Neuron (in vitro differentiated cells): ENCODE measurements around the gene SMOC2.

Source experiments
- H2AFZ ChIP-seq: one replicate; pipeline ENCODE4 v1.6.1; 2013; ENCODE audit warnings: low read depth, mild to moderate bottlenecking, inconsistent platforms, low read length, moderate library complexity
- H3K27me3 ChIP-seq: one replicate; pipeline ENCODE4 v1.6.1; 2013; ENCODE audit warnings: low read length; ENCODE audit not compliant: insufficient read depth
- H3K36me3 ChIP-seq: one replicate; pipeline ENCODE4 v1.6.1; 2013; ENCODE audit warnings: low read length; ENCODE audit not compliant: insufficient read depth
- H3K4me1 ChIP-seq: one replicate; pipeline ENCODE4 v1.6.1; 2013; ENCODE audit warnings: low read length; ENCODE audit not compliant: insufficient read depth
- H3K4me3 ChIP-seq: 2 replicates; pipeline ENCODE4 v1.5.1; 2013; ENCODE audit warnings: mild to moderate bottlenecking, low read length, moderate library complexity
- H3K9me3 ChIP-seq: one replicate; pipeline ENCODE4 v1.6.1; 2013; ENCODE audit warnings: low read length

SMOC2 gene

DNA sequence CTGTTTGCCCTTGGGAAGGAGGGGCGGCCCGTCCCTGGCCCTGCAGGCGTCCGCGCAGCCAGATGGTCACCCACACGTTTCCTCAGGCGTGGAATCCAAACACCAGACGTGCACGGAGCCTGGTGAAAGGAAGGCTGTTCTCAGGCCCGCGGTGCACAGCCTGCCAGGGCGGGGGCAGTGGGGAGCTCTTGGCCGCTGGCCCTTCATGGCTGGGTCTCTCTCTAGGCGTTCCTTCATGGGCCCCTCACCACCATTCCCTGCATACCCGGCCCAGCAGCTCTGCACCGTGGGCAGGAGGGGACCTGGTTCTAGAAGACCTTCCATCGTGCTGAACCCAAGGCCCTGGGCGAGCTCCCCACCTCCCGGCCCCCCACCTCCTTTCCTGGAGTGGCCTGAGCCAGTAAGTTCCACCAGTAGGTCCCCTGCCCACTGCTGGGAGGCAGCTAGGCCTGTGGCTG, 30.4 kb upstream of the SMOC2 start:
- H3K36me3 ChIP-seq, result no peaks in the 10 kb centered on the region
- H3K27me3 ChIP-seq, result no peaks in the 10 kb centered on the region
- H3K4me1 ChIP-seq, result no peaks in the 10 kb centered on the region
- H2AFZ ChIP-seq, result no peak overlapping the region
- no peak overlapping the region for H3K4me3 ChIP-seq
- no peaks in the 10 kb centered on the region for H3K9me3 ChIP-seq

DNA sequence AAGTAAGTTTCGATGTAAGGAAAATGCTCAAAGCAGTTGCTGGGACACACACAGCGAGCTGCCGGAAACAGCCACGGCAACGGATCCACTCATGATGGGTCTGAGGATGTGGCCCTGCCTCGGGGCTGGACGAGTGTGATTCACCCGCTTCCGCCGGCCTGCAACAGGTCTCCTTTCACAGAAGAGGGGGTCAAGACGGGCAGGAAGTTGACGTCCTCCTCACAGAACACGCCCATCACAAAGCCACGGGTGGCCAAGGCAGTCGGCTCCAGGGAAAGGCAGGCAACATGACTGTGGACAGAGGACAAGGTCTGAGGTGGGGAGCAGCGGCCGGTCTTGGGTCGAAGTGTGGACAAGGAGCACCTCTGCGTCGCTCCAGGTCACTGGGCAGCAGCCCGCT, 29.9 kb upstream of the SMOC2 start:
- H2AFZ ChIP-seq, result no peak overlapping the region
- no peaks in the 10 kb centered on the region for H3K9me3 ChIP-seq
- no peaks in the 10 kb centered on the region for H3K27me3 ChIP-seq
- no peaks in the 10 kb centered on the region for H3K36me3 ChIP-seq
- H3K4me3 ChIP-seq, result no peak overlapping the region
- no peaks in the 10 kb centered on the region for H3K4me1 ChIP-seq

DNA sequence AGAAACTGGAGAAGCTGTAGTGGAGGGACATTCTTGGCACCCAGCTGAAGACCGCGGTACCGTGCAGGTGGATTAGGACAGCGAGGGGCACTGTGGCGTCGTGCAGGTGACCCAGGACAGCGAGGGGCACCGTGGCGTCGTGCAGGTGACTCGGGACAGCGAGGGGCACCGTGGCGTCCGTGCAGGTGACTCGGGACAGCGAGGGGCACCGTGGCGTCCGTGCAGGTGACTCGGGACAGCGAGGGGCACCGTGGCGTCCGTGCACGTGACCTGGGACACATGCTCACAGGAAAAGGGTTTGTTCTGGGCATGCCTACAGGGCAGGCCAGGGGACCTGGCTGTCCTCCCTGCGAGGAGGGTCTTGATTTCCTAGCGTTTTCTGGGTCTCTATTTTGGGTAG, 29.2 kb upstream of the SMOC2 start:
- H2AFZ ChIP-seq, result no peak overlapping the region
- no peaks in the 10 kb centered on the region for H3K36me3 ChIP-seq
- no peaks in the 10 kb centered on the region for H3K4me1 ChIP-seq
- H3K4me3 ChIP-seq, result no peak overlapping the region
- H3K9me3 ChIP-seq, result no peaks in the 10 kb centered on the region
- no peaks in the 10 kb centered on the region for H3K27me3 ChIP-seq

DNA sequence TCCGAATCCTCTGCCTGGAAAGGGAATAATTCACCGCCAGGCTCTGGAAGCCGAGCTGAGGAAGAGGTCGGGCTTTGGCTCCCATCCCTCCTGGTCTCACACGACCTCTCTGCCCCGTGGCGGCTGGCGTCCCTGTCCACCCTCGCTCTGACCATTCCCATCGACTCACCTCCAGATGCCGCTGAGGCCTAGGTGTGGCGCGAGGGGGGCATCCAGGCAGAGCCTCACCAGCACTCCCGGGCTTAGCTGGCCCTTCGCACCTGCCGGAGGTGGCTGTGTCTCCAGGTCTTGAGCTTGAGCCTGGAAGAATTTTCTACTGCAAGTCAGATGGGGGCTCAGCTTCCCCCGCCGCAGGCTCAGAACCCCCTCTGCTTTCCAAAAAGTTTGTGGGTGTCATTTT, 28.5 kb upstream of the SMOC2 start:
- H3K36me3 ChIP-seq, result no peaks in the 10 kb centered on the region
- no peak overlapping the region for H2AFZ ChIP-seq
- no peaks in the 10 kb centered on the region for H3K4me1 ChIP-seq
- no peaks in the 10 kb centered on the region for H3K9me3 ChIP-seq
- peaks cover 1% of the 10 kb centered on the region for H3K27me3 ChIP-seq
- no peak overlapping the region for H3K4me3 ChIP-seq

DNA sequence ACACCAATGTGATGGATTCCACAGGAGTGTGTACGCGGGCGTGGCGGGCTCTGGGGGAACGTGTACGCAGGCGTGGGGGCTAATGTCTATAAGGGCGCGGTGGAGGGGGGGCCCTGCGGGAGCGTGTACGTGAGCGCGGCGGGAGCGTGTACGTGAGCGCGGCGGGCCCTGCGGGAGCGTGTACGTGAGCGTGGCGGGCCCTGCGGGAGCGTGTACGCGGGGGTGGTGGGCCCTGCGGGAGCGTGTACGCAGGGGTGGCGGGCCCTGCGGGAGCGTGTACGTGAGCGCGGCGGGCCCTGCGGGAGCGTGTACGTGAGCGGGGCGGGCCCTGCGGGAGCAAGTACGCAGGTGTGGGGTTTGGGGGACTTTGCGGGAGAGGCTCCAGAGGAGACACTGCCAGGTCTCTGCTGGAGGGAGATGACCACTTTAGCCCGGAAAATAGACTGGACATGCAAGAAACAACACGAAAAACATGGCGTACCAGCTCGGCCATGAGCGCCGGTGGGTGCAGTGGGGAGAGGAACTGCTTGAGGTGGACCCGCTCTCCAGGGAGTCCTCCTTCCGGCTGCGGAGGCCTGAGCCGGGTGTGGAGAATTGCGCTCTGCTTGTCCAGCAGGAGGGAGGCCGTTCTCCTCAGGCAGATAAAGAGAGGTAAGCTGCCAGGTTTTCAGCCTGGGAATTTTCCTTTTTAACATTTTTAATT, 27.8 kb upstream of the SMOC2 start:
- Histone ChIP-seq H3K4me3 (no peak overlapping the region), H3K27me3 (peaks cover 6% of the 10 kb centered on the region), H3K9me3 (no peaks in the 10 kb centered on the region), H3K4me1 (peaks cover 5% of the 10 kb centered on the region), H3K36me3 (no peaks in the 10 kb centered on the region), H2AFZ (no peak overlapping the region)

DNA sequence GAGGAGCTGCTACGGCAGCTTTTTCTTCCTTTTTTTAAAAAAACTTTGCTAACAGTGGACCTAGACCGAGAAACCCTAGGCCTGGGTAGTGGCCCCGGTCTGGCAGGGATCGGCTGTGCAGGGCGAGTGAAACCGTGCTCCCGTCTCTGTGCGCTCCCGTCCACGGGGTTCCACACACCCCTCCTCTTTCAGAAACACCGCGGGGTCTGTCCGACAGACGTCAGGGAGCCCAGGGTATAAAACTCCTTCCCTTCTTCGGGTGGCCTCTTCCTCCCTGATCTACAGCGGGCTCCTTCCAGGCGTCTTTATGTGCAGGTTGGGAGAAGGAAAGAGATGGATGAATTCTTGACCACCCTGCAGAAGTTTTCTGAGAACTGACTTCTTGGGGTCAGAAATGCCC, 27.1 kb upstream of the SMOC2 start:
- Histone ChIP-seq H2AFZ (no peak overlapping the region), H3K9me3 (no peaks in the 10 kb centered on the region), H3K4me3 (no peak overlapping the region), H3K36me3 (no peaks in the 10 kb centered on the region), H3K4me1 (peaks cover 10% of the 10 kb centered on the region), H3K27me3 (peaks cover 6% of the 10 kb centered on the region)

DNA sequence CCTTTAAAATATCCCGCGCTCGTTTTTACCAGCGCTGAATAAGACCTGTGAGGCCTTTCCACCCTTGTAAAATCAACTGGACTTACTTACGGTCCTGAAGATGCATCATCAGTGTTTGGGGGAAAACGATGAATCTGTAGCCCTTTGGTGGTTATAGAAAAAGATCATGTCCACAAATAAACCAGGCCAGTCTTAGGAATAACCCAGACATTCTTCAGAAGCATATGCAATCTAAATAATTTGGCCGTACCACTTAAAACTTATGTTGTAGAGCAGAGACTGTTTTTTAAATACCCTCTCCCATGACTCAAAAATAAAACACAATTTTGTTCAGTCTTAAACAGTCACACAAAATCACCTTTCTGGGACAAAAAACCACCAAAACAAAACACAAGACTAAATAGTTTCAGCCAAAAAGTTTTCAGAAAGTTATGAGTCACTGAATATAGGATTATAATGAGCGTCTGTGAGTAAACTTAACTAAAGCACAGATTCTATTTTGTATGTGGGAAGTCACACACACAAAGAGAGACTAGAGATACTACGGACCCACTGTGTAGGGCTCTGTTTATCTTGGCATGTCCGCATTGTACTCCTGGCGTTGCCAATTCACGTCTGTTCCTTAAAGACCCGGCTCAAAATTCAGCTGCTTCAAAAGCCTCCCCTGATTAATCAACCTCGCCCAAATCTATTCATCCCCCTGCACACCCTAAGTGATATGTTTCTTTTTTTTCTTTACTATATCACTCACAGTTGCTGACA, 26.5 kb upstream of the SMOC2 start:
- no peaks in the 10 kb centered on the region for H3K36me3 ChIP-seq
- no peaks in the 10 kb centered on the region for H3K9me3 ChIP-seq
- H2AFZ ChIP-seq, result no peak overlapping the region
- peaks cover 15% of the 10 kb centered on the region for H3K4me1 ChIP-seq
- peaks cover 6% of the 10 kb centered on the region for H3K27me3 ChIP-seq
- H3K4me3 ChIP-seq, result no peak overlapping the region

DNA sequence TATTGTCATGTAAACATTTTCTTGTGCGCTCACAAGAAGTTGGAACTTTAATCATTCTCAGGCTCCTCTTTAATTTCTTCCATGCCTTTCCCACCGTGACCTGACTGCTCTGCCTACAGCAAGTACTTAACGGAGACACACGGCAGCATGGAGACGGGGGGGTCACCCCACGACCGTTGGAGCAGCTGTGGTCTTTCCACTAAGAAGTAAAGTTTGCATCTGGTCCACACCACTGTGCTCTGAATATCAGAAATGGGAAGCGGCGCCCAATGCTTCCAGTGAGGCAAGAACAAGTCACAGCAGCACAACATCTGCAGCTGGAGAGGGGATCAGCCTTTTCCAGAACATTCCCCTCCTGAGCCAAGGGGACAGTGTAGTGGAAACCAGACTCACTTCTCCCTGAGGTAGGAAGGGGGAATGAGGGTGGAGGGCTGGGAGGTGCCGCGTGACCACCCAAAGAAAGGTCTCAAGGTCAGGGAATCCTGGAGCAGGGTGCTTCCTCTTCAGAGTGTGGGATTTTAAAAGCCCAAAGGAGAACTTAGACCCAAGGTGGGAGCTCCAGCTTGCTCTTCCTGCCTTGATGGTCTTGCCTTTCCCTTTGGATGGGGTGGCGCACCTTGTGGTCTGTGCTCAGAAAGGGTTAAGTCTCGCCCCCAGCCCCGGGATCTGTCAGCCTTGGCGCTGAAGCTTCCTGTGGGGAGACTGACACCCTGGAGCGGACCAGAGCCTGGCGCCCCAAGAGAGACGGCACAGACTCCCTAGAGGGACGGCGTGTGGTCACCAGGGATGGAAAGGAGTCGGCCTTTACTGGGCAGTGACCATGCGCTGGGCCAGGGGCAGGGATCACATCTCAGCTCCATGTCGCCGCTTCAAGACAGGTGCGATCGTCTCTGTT, 25.6 kb upstream of the SMOC2 start:
- peaks cover 6% of the 10 kb centered on the region for H3K27me3 ChIP-seq
- H3K36me3 ChIP-seq, result no peaks in the 10 kb centered on the region
- no peak overlapping the region for H2AFZ ChIP-seq
- H3K4me1 ChIP-seq, result peaks cover 17% of the 10 kb centered on the region
- H3K9me3 ChIP-seq, result no peaks in the 10 kb centered on the region
- H3K4me3 ChIP-seq, result no peak overlapping the region

DNA sequence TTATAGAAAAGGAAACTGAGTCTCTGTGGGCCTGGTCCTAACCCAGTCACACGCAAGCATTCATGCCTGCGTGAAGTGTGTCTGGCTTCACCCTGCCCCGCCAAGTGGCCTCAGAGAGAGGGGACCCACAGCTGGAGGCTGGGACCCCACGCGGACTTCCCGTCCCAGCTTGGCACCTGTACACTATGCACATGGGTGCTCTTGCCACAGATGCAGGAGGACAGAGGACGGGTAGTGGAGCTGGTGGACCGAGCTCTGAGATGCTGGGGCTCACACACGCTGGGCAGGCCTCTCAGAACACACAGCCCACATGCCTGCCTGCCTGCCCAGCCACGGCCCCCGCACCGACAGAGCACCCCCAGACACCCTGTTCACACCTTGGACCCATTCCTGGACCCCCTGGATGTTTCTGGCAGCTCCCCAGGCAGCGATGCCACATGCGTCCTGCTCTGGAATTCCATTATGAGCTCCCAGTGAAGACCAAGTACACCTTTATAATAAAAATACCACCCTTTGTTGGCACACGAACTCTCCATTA, 24.9 kb upstream of the SMOC2 start:
- Histone ChIP-seq H3K36me3 (no peaks in the 10 kb centered on the region), H3K4me3 (no peak overlapping the region), H3K9me3 (no peaks in the 10 kb centered on the region), H3K27me3 (peaks cover 6% of the 10 kb centered on the region), H2AFZ (no peak overlapping the region), H3K4me1 (peaks cover 17% of the 10 kb centered on the region)

DNA sequence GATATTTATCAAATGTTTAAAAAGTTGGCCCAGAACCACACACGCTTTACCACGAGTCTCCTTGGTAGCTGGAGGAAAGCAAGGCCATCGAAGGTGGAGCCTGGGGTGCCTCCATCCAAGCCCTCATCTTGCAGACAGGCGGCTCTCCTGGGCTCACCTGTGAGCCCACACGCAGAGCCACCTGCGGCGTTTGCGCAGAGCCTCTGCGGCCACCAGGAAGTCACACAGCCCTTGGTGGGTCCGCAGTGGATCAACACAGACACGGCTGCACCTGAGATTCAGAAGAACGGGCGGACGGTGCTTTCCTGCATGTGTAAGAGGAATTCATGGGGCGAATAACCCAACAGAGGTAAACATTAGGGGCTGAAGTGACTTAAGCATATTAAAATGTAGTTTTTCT, 24.5 kb upstream of the SMOC2 start:
- Histone ChIP-seq H3K27me3 (peaks cover 6% of the 10 kb centered on the region), H3K4me3 (no peak overlapping the region), H3K36me3 (no peaks in the 10 kb centered on the region), H3K4me1 (peaks cover 17% of the 10 kb centered on the region), H3K9me3 (no peaks in the 10 kb centered on the region), H2AFZ (no peak overlapping the region)

DNA sequence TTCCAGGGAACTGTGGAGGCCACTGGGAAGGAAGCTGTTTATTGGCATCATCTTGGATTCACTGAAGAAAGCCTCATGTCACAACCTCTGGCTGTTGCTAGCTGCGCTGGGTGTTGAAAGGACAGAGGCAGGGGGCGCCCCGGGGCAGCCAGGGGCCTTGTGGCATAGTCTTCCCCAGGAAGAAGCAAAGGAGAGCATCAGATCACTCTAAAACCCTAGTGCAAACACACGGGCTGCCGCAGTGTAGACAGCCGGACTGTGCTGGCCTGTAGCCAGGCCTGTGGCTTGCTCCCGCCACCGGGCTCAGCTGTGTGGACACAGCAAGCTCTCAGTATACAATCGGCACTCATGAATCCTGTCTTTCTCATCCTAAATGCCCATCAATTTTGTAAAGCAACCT, 23.8 kb upstream of the SMOC2 start:
- peaks cover 6% of the 10 kb centered on the region for H3K27me3 ChIP-seq
- H3K9me3 ChIP-seq, result no peaks in the 10 kb centered on the region
- no peaks in the 10 kb centered on the region for H3K36me3 ChIP-seq
- H3K4me1 ChIP-seq, result peaks cover 17% of the 10 kb centered on the region
- H2AFZ ChIP-seq, result no peak overlapping the region
- no peak overlapping the region for H3K4me3 ChIP-seq

DNA sequence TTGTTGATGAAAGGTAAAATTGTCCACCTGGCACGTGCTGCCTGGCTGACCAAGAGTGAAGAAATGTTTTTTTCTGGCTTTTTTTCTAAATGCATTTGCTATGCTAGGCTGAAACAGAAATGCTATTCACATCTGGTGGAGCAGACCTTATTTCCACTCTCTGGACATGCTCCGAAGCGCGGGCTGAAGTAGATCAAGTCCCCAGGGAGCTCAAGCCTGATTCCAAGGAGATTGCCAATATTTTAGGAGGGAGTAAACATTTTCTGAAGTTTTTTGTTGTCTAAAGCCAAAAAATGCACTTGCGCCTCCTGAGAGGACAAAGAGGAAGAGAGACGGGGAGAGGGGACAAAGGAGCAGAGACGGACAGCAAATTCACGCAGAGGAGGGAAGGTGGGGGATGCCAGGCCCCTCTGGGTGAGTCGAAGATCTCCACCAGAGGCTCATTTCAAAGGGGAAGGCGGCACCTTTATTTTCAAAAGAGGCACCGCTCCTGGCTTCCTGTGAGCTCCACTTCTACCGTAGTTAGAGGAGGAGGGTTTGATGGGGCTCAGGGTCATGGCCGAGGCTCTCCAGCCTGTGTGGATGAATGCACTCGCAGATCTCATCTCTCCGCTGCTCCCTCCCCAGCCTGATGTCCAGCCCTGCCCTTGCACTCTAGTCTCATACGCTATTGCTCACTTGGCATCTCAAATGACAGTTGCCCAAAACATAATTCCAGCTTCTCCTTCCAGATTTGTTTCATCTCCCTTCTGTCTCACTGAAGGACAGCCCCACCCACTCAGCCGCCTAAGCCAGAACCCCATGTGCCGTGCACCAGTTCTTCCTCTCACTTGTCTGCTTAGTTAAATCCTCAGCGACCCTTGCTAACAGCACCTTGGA, 23.1 kb upstream of the SMOC2 start:
- Histone ChIP-seq H3K36me3 (no peaks in the 10 kb centered on the region), H3K27me3 (peaks cover 6% of the 10 kb centered on the region), H3K9me3 (no peaks in the 10 kb centered on the region), H2AFZ (no peak overlapping the region), H3K4me1 (peaks cover 17% of the 10 kb centered on the region), H3K4me3 (no peak overlapping the region)
